SIG-M5 (cell line): Measurements from ENCODE around the gene PCDHGA11.
"Not testable (repeated sequence)": the region's sequence is repeated elsewhere in the genome, so short reads cannot be mapped to it uniquely, and the experiment has no call there.

Experiments
- DNase-seq: peaks from one replicate; lab custom pipeline; 2025; lab: John Stamatoyannopoulos, UW

PCDHGA11 gene

DNA sequence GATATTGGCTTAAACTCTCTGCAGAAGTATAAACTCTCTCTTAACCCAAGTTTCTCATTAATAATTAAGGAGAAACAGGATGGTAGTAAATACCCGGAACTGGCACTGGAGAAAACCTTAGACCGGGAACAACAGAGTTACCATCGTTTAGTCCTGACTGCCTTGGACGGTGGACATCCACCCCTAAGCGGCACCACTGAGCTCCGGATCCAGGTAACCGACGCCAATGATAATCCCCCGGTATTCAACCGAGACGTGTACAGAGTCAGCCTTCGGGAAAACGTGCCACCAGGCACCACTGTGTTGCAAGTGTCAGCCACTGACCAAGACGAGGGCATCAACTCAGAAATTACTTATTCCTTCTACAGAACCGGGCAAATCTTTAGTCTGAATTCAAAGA is 22.2 kb upstream of the PCDHGA11 start:
- no peak for DNase-seq

DNA sequence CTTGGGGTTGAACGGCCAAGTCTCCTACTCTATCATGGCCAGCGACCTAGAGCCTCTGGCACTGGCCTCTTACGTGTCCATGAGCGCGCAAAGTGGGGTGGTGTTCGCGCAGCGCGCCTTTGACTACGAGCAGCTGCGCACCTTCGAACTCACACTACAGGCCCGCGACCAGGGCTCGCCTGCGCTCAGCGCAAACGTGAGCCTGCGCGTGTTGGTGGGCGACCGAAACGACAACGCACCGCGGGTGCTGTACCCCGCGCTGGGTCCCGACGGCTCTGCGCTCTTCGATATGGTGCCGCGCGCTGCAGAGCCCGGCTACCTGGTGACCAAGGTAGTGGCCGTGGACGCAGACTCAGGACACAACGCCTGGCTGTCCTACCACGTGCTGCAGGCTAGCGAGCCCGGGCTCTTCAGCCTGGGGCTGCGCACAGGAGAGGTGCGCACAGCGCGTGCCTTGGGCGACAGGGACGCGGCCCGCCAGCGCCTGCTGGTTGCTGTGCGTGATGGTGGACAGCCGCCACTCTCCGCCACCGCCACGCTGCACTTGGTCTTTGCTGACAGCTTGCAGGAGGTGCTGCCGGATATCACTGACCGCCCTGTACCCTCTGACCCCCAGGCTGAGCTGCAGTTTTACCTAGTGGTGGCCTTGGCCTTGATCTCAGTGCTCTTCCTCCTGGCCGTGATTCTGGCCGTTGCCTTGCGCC is 21.1 kb upstream of the PCDHGA11 start:
- DNase-seq: no peak

DNA sequence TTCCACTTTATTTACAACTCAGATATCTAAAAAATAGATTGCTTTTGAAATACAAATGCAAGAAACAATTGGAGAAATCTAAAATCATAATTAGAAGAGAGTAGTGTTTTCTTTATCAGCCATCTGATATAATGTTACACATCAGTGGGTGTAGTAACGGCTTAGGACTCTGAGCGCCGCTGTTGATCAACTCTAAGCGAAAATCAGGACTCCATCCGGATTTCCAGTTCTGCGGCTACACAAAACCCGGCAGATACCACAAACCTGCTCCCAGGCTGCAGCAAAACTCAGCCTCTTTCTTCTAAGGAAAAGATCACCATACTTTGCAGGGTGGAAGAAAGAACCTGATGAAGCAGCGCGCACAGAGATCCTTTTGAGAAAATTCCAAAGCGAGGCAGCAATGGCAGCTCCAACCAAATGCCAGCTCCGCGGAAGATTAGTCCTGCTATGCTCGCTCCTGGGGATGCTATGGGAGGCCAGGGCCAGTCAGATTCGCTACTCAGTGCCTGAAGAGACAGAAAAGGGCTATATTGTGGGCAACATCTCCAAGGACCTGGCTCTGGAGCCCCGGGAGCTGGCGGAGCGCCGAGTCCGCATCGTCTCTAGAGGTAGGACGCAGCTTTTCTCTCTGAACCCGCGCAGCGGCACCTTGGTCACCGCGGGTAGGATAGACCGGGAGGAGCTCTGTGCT is 18.2 kb upstream of the PCDHGA11 start, which contains the start of gene PCDHGA9:
Gene PCDHGA9 (plus strand): TSS at position 226 of the 691 bp plus-strand sequence. CDS start 175 bp downstream, at position 401.
- DNase-seq: no peak

DNA sequence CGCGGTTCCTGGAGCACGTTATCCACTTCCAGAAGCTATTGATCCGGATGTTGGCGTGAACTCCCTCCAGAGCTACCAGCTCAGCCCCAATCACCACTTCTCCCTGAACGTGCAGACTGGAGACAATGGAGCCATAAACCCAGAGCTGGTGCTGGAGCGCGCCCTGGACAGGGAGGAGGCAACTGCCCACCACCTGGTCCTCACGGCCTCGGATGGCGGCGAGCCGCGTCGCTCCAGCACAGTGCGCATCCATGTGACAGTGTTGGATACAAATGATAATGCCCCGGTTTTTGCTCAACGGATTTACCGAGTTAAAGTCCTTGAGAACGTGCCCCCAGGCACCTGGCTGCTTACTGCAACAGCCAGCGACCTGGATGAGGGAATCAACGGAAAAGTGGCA is 17.5 kb upstream of the PCDHGA11 start:
- DNase-seq: no peak

DNA sequence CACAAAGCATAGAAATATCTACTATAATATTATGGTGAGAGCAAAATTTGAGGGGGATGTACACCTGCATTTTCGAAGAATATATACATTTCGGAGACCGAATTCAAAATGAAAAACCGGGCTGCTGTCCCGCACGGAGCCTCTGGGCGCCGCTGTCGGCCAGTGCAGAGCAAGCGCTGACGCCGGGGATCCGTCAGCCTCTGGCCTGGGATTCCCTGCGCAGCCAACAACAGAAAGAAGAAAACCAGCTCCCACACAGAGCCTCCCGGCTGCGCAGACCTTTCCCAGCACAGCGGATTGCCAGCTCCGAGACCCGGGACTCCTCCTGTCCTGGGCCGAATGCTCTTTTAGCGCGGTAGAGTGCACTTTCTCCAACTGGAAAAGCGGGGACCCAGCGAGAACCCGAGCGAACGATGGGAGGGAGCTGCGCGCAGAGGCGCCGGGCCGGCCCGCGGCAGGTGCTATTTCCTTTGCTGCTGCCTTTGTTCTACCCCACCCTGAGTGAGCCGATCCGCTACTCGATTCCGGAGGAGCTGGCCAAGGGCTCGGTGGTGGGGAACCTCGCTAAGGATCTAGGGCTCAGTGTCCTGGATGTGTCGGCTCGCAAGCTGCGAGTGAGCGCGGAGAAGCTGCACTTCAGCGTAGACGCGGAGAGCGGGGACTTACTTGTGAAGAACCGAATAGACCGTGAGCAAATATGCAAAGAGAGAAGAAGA is 12.9 kb upstream of the PCDHGA11 start, which contains the start of gene PCDHGB6:
Gene PCDHGB6 (plus strand): TSS at position 232 of the 716 bp plus-strand sequence. CDS start 182 bp downstream, at position 414.
- not testable (repeated sequence) for DNase-seq

DNA sequence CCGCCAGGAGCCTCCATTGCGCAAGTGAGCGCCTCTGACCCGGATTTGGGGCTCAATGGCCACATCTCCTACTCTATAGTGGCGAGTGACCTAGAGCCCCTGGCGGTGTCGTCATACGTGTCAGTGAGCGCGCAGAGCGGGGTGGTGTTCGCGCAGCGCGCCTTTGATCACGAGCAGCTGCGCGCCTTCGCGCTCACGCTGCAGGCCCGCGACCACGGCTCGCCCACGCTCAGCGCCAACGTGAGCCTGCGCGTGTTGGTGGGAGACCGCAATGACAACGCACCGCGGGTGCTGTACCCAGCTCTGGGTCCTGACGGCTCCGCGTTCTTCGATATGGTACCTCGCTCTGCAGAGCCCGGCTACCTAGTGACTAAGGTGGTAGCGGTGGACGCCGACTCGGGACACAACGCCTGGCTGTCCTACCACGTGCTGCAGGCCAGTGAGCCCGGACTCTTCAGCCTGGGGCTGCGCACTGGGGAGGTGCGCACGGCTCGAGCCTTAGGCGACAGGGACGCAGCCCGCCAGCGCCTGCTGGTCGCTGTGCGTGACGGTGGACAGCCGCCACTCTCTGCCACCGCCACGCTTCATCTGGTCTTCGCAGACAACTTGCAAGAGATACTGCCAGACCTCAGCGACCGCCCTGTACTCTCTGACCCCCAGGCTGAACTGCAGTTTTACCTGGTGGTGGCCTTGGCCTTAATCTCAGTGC is 11.1 kb upstream of the PCDHGA11 start:
- DNase-seq: no peak

DNA sequence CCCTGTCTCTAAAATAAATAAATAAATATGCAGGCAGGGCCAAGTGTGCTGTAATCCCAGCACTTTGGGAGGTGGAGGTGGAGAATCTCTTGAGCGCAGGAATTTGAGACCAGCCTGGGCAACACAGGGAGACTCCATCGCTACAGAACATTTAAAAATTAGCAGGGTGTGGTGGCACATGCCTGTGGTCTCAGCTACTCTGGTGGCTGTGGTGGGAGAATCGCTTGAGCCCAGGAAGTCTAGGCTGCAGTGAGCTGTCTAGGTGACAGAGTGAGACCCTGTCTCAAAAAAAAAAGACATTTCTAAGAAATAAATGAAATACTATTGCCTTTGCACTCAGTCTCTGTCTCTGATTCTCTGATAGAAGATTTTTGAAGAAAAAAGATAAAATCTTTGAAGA is 9.3 kb upstream of the PCDHGA11 start:
- DNase-seq: no peak

DNA sequence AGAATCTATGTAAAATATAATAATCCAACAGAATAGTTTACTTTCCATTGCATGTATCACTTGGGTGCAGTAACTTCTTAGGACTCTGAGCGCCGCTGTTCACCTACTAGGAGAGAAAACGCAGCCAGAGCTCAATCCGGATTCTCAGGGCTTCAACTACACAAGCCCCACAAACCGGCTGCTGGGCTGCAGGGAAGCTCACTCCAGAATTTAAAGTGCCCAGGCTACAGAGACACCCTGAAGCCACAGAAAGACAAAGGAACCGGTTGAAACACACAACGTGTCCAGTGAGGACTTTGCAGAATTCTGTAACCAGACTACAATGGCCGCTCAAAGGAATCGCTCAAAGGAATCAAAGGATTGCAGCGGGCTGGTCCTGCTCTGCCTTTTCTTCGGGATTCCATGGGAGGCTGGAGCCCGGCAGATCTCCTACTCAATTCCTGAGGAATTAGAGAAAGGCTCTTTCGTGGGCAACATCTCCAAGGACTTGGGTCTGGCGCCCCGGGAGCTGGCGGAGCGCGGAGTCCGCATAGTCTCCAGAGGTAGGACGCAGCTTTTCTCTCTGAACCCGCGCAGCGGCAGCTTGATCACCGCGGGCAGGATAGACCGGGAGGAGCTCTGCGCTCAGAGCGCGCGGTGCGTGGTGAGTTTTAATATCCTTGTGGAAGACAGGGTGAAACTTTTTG is 7.9 kb upstream of the PCDHGA11 start, which contains the start of gene PCDHGA10:
Gene PCDHGA10 (plus strand): TSS at position 134 of the 686 bp plus-strand sequence. CDS start 189 bp downstream, at position 323.
- no peak for DNase-seq

DNA sequence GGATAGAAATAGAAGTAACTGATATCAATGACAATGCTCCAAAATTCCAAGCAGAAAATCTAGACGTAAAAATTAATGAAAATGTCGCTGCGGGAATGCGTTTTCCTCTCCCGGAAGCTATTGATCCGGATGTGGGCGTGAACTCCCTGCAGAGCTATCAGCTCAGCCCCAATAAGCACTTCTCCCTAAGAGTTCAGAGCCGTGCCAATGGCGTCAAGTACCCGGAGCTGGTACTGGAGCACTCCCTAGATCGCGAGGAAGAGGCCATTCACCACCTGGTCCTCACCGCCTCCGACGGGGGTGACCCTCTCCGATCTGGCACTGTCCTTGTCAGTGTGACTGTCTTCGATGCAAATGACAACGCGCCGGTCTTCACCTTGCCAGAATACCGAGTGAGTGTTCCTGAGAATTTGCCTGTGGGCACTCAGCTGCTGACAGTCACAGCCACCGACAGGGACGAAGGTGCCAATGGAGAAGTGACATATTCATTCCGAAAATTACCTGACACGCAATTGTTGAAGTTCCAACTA is 7.2 kb upstream of the PCDHGA11 start:
- DNase-seq: no peak

DNA sequence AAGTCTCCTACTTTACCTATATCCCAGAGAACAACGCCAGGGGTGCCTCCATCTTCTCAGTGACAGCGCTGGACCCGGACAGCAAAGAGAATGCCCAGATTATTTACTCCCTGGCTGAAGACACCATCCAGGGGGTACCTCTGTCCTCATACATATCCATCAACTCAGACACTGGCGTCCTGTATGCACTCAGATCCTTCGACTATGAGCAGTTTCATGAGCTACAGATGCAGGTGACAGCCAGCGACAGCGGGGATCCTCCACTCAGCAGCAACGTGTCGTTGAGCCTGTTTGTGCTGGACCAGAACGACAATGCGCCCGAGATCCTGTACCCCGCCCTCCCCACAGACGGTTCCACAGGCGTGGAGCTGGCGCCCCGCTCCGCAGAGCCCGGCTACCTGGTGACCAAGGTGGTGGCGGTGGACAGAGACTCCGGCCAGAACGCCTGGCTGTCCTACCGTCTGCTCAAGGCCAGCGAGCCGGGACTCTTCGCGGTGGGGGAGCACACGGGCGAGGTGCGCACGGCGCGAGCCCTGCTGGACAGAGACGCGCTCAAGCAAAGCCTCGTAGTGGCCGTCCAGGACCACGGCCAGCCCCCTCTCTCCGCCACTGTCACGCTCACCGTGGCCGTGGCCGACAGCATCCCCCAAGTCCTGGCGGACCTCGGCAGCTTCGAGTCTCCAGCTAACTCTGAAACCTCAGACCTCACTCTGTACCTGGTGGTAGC is 6.1 kb upstream of the PCDHGA11 start:
- DNase-seq: not testable (repeated sequence)

DNA sequence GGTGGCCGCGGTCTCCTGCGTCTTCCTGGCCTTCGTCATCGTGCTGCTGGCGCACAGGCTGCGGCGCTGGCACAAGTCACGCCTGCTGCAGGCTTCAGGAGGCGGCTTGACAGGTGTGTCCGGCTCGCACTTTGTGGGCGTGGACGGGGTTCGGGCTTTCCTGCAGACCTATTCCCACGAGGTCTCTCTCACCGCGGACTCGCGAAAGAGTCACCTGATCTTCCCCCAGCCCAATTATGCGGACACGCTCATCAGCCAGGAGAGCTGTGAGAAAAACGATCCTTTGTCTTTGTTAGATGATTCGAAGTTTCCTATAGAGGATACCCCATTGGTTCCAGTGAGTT is 5.6 kb upstream of the PCDHGA11 start:
- DNase-seq: not testable (repeated sequence)

DNA sequence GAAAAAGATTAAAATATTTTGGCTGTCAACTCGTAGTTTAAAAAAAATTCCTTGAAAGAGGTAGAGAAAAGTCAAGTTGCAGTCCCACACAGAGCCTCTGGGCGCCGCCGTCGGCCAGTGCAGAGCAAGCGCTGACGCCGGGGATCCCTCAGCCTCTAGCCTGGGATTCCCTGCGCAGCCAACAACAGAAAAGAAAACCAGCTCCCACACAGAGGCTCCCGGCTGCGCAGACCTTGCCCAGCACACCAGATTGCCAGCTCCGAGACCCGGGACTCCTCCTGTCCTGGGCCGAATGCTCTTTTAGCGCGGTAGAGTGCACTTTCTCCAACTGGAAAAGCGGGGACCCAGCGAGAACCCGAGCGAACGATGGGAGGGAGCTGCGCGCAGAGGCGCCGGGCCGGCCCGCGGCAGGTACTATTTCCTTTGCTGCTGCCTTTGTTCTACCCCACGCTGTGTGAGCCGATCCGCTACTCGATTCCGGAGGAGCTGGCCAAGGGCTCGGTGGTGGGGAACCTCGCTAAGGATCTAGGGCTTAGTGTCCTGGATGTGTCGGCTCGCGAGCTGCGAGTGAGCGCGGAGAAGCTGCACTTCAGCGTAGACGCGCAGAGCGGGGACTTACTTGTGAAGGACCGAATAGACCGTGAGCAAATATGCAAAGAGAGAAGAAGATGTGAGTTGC is 3.2 kb upstream of the PCDHGA11 start, which contains the start of gene PCDHGB7:
Gene PCDHGB7 (plus strand): TSS at position 184 of the 679 bp plus-strand sequence. CDS start 183 bp downstream, at position 367.
- DNase-seq: not testable (repeated sequence)

DNA sequence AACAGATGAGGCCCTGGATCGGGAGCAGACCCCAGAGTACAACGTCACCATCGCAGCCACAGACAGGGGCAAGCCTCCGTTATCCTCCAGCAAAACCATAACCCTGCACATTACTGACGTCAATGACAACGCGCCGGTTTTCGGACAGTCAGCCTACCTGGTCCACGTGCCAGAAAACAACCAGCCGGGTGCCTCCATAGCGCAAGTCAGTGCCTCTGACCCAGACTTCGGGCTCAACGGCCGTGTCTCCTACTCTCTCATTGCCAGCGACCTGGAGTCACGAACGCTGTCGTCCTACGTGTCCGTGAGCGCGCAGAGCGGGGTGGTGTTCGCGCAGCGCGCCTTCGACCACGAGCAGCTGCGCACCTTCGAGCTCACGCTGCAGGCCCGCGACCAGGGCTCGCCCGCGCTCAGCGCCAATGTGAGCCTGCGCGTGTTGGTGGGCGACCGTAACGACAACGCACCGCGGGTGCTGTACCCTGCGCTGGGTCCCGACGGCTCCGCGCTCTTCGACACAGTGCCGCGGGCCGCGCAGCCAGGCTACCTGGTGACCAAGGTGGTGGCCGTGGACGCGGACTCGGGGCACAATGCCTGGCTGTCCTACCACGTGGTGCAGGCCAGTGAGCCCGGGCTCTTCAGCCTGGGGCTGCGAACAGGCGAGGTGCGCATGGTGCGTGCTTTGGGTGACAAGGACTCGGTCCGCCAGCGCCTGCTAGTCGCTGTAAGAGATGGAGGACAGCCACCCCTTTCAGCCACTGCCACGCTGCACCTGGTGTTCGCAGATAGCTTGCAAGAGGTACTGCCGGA is 1.6 kb upstream of the PCDHGA11 start:
- DNase-seq: no peak

DNA sequence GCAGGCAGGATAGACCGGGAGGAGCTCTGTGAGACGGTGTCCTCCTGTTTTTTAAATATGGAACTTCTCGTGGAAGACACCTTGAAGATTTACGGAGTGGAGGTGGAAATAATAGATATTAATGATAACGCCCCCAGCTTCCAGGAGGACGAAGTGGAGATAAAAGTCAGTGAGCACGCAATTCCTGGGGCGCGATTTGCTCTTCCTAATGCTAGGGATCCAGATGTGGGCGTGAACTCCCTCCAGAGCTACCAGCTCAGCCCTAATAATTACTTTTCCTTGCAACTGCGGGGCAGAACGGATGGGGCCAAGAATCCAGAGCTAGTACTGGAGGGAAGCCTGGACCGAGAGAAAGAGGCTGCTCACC is 621 bp downstream of the PCDHGA11 start:
- no peak for DNase-seq

DNA sequence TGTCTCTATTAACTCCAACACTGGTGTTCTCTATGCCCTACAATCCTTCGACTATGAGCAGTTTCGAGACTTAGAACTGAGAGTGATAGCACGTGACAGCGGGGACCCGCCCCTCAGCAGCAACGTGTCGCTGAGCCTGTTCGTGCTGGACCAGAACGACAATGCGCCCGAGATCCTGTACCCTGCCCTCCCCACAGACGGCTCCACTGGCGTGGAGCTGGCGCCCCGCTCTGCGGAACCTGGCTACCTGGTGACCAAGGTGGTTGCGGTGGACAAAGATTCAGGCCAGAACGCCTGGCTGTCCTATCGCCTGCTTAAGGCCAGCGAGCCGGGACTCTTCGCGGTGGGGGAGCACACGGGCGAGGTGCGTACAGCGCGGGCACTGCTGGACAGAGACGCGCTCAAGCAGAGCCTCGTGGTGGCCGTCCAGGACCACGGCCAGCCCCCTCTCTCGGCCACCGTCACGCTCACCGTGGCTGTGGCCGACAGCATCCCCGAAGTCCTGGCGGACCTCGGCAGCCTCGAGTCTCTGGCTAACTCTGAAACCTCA is 2.0 kb downstream of the PCDHGA11 start:
- DNase-seq: no peak

DNA sequence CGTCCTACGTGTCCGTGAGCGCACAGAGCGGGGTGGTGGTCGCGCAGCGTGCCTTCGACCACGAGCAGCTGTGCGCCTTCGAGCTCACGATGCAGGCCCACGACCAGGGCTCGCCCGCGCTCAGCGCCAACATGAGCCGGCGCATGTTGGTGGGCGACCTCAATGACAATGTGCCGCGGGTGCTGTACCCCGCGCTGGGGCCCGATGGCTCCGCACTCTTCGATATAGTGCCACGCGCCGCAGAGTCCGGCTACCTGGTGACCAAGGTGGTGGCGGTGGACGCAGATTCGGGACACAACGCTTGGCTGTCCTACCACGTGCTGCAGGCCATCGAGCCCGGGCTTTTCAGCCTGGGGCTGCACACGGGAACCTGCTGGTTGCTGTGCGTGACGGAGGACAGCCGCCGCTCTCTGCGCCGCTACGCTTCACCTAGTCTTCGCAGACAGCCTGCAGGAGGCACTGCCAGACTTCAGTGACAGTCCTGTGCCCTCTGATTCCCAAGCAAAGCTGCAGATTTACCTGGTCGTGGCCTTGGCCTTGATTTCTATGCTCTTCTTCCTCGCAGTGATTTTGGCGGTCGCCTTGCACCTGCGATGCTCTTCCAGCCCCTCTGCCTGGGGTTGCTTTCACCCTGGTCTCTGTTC is 7.1 kb downstream of the PCDHGA11 start:
- no peak for DNase-seq

DNA sequence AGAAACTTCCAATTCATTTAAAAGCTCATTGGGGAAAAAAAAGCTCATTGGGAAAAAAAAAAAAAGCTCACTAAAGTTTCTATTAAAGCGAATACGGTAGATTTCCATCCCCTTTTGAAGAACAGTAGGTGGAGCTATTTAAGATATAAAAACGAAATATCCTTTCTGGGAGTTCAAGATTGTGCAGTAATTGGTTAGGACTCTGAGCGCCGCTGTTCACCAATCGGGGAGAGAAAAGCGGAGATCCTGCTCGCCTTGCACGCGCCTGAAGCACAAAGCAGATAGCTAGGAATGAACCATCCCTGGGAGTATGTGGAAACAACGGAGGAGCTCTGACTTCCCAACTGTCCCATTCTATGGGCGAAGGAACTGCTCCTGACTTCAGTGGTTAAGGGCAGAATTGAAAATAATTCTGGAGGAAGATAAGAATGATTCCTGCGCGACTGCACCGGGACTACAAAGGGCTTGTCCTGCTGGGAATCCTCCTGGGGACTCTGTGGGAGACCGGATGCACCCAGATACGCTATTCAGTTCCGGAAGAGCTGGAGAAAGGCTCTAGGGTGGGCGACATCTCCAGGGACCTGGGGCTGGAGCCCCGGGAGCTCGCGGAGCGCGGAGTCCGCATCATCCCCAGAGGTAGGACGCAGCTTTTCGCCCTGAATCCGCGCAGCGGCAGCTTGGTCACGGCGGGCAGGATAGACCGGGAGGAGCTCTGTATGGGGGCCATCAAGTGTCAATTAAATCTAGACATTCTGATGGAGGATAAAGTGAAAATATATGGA is 9.7 kb downstream of the PCDHGA11 start, which contains the start of gene PCDHGA12:
Gene PCDHGA12 (plus strand): TSS at position 176 of the 782 bp plus-strand sequence. CDS start 253 bp downstream, at position 429.
- DNase-seq: no peak
